Spleen (tissue), 7 donors: ENCODE results near the gene MACC1.

ENCODE experiments used
- CTCF ChIP-seq, 11 experiments: fragments of 200-600 bp in 7 of 11; fragments of 450-650 bp in 4 of 11; sonication (generic) in 4 of 11; IDR thresholded peaks in 8 of 11; conservative IDR thresholded peaks in 3 of 11; 1 replicate in 7 of 11; 2 replicates in 4 of 11; pipeline versions ENCODE4 v1.4.0 to v1.8.0; 2016 to 2021; ENCODE audit warnings: antibody characterized with exemption in 11 of 11, inconsistent platforms in 4 of 11, mild to moderate bottlenecking in 1 of 11
- POLR2A ChIP-seq, 3 donors: fragments of 450-650 bp; IDR thresholded peaks; one replicate each; pipeline ENCODE4 v1.5.1; 2017; ENCODE audit warnings: antibody characterized with exemption in 3 of 3, mild to moderate bottlenecking in 1 of 3
- POLR2AphosphoS5 ChIP-seq, 3 donors: sonication (generic); formaldehyde crosslinking; IDR thresholded peaks; one replicate each; pipeline ENCODE4 v1.5.1; 2017; ENCODE audit warnings: antibody characterized with exemption in 3 of 3
- donor health status: DM: no; HTN: no; CAD: no; lungs with moderate emphysema.
- donor health status: DM: no; HTN: no; CAD: no.
- donor health status: DM: no; HTN: no; CAD: no.

- TF ChIP-seq CTCF (IDR thresholded peaks at IDR 0.05 in 8 of 11, conservative IDR thresholded peaks at IDR 0.05 in 3 of 11) (no peak), POLR2AphosphoS5 (IDR thresholded peaks at IDR 0.05) (no peak), POLR2A (IDR thresholded peaks at IDR 0.05) (no peak)
Observed at GRCh38 chr7:20121404-20121803, 95.8 kb downstream of the MACC1 start.
